ENCODE data around the gene THSD4.

DNA sequence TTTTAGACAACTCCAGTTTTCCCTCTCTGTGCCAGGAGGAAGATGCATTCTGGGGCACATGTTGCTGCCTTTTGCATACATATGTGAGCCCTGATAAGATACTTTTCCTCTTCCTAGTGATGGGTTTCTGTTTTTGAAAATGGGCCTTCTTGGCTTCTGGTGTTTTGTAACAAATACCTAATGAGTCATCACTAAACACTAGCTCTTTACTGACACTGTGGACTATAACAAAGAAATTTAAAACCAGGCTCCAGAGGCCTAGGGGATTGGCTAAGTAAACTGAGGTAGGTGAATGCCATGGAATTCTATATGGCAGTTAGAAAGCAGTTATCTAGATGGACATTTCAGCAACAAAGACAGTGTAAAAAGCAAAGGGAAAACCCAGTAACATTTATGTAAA is 601.7 kb downstream of the THSD4 start:
- TF ChIP-seq CHD2 (IDR thresholded peaks at IDR 0.05; ENCODE audit: low read length, partially characterized antibody) (no peak), RNF2 (IDR thresholded peaks at IDR 0.05; ENCODE audit: borderline replicate concordance, low read depth) (no peak), MAZ (IDR thresholded peaks at IDR 0.05; ENCODE audit: borderline replicate concordance, low read depth, low read length) (no peak)

Measured in A549 (cell line).